ENCODE data around the gene ZNF610.

ZNF610 gene

GRCh38 chr19:52391135-52391534 lies 55.1 kb downstream of the ZNF610 start:
- no peak for TF ChIP-seq POLR2A (IDR thresholded peaks at IDR 0.05; ENCODE audit: low read depth, low read length)
- no peak for TF ChIP-seq POU2F2 (IDR thresholded peaks at IDR 0.05; ENCODE audit: low read depth, low read length)
- no peak for TF ChIP-seq TAF1 (IDR thresholded peaks at IDR 0.05; ENCODE audit: low read depth, low read length)
- no peak for TF ChIP-seq POLR2AphosphoS5 (IDR thresholded peaks at IDR 0.05; ENCODE audit: low read depth, low read length)
- TF ChIP-seq SPI1 (IDR thresholded peaks at IDR 0.05; ENCODE audit: low read depth, low read length), result no peak
- TF ChIP-seq PAX5 (IDR thresholded peaks at IDR 0.05; ENCODE audit: insufficient read depth, low read length, severe bottlenecking), result no peak
- DNase-seq (ENCODE audit: insufficient read length, low spot score), result no peak
- no peak for FAIRE-seq

- FAIRE-seq, result peak; percentile 71
- peak; percentile 87 for DNase-seq (ENCODE audit: insufficient read length, low spot score)
- TF ChIP-seq POLR2AphosphoS5 (IDR thresholded peaks at IDR 0.05; ENCODE audit: low read depth, low read length) (peak; percentile 66), TAF1 (IDR thresholded peaks at IDR 0.05; ENCODE audit: low read depth, low read length) (0 out of 2 replicates have a peak, but pooled peaks have one; percentile 38), POU2F2 (IDR thresholded peaks at IDR 0.05; ENCODE audit: low read depth, low read length) (no peak), POLR2A (IDR thresholded peaks at IDR 0.05; ENCODE audit: low read depth, low read length) (peak; percentile 64)
Observed at GRCh38 chr19:52397310-52398080, 61.5 kb downstream of the ZNF610 start, which contains the start of gene ZNF528. Gene ZNF528, plus strand, starts transcription at chr19:52397849. Its CDS starts 4,165 bp downstream, at chr19:52402014.

- DNase-seq (ENCODE audit: insufficient read length, low spot score) (peak; percentile 12), FAIRE-seq (no peak)
- TF ChIP-seq POU2F2 (IDR thresholded peaks at IDR 0.05; ENCODE audit: low read depth, low read length) (no peak), TAF1 (IDR thresholded peaks at IDR 0.05; ENCODE audit: low read depth, low read length) (no peak), POLR2A (IDR thresholded peaks at IDR 0.05; ENCODE audit: low read depth, low read length) (no peak; the same call in 1 of the 2 replicates), PAX5 (IDR thresholded peaks at IDR 0.05; ENCODE audit: insufficient read depth, low read length, severe bottlenecking) (no peak), POLR2AphosphoS5 (IDR thresholded peaks at IDR 0.05; ENCODE audit: low read depth, low read length) (no peak), SPI1 (IDR thresholded peaks at IDR 0.05; ENCODE audit: low read depth, low read length) (no peak)
Observed at GRCh38 chr19:52398081-52398441, 62.0 kb downstream of the ZNF610 start.

GRCh38 chr19:52410276-52410675 lies 74.2 kb downstream of the ZNF610 start:
- TF ChIP-seq POU2F2 (IDR thresholded peaks at IDR 0.05; ENCODE audit: low read depth, low read length), result no peak
- TF ChIP-seq TAF1 (IDR thresholded peaks at IDR 0.05; ENCODE audit: low read depth, low read length), result no peak
- no peak for TF ChIP-seq POLR2AphosphoS5 (IDR thresholded peaks at IDR 0.05; ENCODE audit: low read depth, low read length)
- no peak for TF ChIP-seq POLR2A (IDR thresholded peaks at IDR 0.05; ENCODE audit: low read depth, low read length)
- no peak for TF ChIP-seq PAX5 (IDR thresholded peaks at IDR 0.05; ENCODE audit: insufficient read depth, low read length, severe bottlenecking)
- no peak for TF ChIP-seq SPI1 (IDR thresholded peaks at IDR 0.05; ENCODE audit: low read depth, low read length)
- DNase-seq (ENCODE audit: insufficient read length, low spot score), result no peak
- FAIRE-seq, result no peak

GRCh38 chr19:52415711-52416110 lies 79.7 kb downstream of the ZNF610 start:
- FAIRE-seq (no peak), DNase-seq (ENCODE audit: insufficient read length, low spot score) (no peak)
- no peak for TF ChIP-seq PAX5 (IDR thresholded peaks at IDR 0.05; ENCODE audit: insufficient read depth, low read length, severe bottlenecking)
- no peak for TF ChIP-seq SPI1 (IDR thresholded peaks at IDR 0.05; ENCODE audit: low read depth, low read length)
- no peak for TF ChIP-seq POLR2A (IDR thresholded peaks at IDR 0.05; ENCODE audit: low read depth, low read length)
- TF ChIP-seq TAF1 (IDR thresholded peaks at IDR 0.05; ENCODE audit: low read depth, low read length), result no peak
- no peak for TF ChIP-seq POLR2AphosphoS5 (IDR thresholded peaks at IDR 0.05; ENCODE audit: low read depth, low read length)
- no peak for TF ChIP-seq POU2F2 (IDR thresholded peaks at IDR 0.05; ENCODE audit: low read depth, low read length)
